OCI-LY1 (cell line): ENCODE results near the gene C12orf60.
A peak's percentile ranks its signal among the peaks of the same experiment; 100 is the strongest.

Experiments used
- H2AFZ ChIP-seq: fragments of 200-600 bp; sonication (generic), shearing (Covaris generic); 2 replicates; pipeline ENCODE4 v1.6.0; 2014; ENCODE audit warnings: antibody characterized with exemption, mild to moderate bottlenecking, low read length
- H3F3A ChIP-seq: fragments of 200-600 bp; sonication (generic), shearing (Covaris generic); 2 replicates; pipeline ENCODE4 v1.6.0; 2014; ENCODE audit warnings: mild to moderate bottlenecking, antibody characterized with exemption, low read length, moderate library complexity; ENCODE audit not compliant: insufficient read depth
- H3K27ac ChIP-seq: fragments of 200-600 bp; sonication (generic); 2 replicates; pipeline ENCODE4 v1.5.1; 2014; ENCODE audit warnings: low read length, mixed run types, mild to moderate bottlenecking, low read depth; ENCODE audit not compliant: poor library complexity, severe bottlenecking
- H3K27me3 ChIP-seq: fragments of 200-600 bp; sonication (generic); 2 replicates; pipeline ENCODE4 v1.6.0; 2014; ENCODE audit warnings: antibody characterized with exemption, mild to moderate bottlenecking, low read length, moderate library complexity; ENCODE audit not compliant: insufficient read depth
- H3K36me3 ChIP-seq: fragments of 200-600 bp; sonication (generic); 2 replicates; pipeline ENCODE4 v1.6.1; 2014; ENCODE audit warnings: mild to moderate bottlenecking, antibody characterized with exemption, low read length, moderate library complexity, mixed read lengths; ENCODE audit not compliant: insufficient read depth
- H3K4me1 ChIP-seq: fragments of 200-600 bp; sonication (generic); 2 replicates; pipeline ENCODE4 v1.5.1; 2014; ENCODE audit warnings: mild to moderate bottlenecking, low read length, moderate library complexity; ENCODE audit not compliant: insufficient read depth, severe bottlenecking
- H3K4me2 ChIP-seq: fragments of 200-600 bp; sonication (generic), shearing (Covaris generic); 2 replicates; pipeline ENCODE4 v1.6.1; 2014; ENCODE audit warnings: low read length
- H3K4me3 ChIP-seq: fragments of 200-600 bp; sonication (generic); 2 replicates; pipeline ENCODE4 v1.5.1; 2014; ENCODE audit warnings: low read length, low read depth, mild to moderate bottlenecking, mixed read lengths; ENCODE audit not compliant: poor library complexity, severe bottlenecking
- H3K79me2 ChIP-seq: fragments of 200-600 bp; shearing (Covaris generic); 2 replicates; pipeline ENCODE4 v1.6.1; 2016; ENCODE audit warnings: mixed run types, low read length, mixed read lengths; ENCODE audit not compliant: insufficient read depth
- H3K9ac ChIP-seq: fragments of 200-600 bp; sonication (generic), shearing (Covaris generic); 2 replicates; pipeline ENCODE4 v1.6.1; 2014; ENCODE audit warnings: mild to moderate bottlenecking, low read length, mixed read lengths
- H3K9me2 ChIP-seq: fragments of 200-600 bp; sonication (generic), shearing (Covaris generic); 2 replicates; pipeline ENCODE4 v1.6.1; 2014; ENCODE audit warnings: low read depth, mild to moderate bottlenecking, low read length, mixed read lengths
- H3K9me3 ChIP-seq: fragments of 200-600 bp; shearing (Covaris generic); 2 replicates; pipeline ENCODE4 v1.6.1; 2014; ENCODE audit warnings: low read length, mixed read lengths
- H4K20me1 ChIP-seq: fragments of 200-600 bp; sonication (generic), shearing (Covaris generic); 2 replicates; pipeline ENCODE4 v1.6.0; 2016; ENCODE audit warnings: mild to moderate bottlenecking, low read length; ENCODE audit not compliant: insufficient read depth
- EZH2 ChIP-seq: fragments of 200-600 bp; sonication (generic), shearing (Covaris generic); IDR thresholded peaks from 2 replicates; pipeline ENCODE4 v1.8.0; 2017; ENCODE audit warnings: borderline replicate concordance, mixed run types, mild to moderate bottlenecking, antibody characterized with exemption, low read length, moderate library complexity, mixed read lengths
- TF ChIP-seq, protein P1 (sequence below): fragments of 200-600 bp; sonication (generic), shearing (Covaris generic); IDR thresholded peaks from 2 replicates; pipeline ENCODE4 v1.5.1; 2017; ENCODE audit warnings: mild to moderate bottlenecking, antibody characterized with exemption, low read length, moderate library complexity, mixed read lengths

The C12orf60 gene

DNA sequence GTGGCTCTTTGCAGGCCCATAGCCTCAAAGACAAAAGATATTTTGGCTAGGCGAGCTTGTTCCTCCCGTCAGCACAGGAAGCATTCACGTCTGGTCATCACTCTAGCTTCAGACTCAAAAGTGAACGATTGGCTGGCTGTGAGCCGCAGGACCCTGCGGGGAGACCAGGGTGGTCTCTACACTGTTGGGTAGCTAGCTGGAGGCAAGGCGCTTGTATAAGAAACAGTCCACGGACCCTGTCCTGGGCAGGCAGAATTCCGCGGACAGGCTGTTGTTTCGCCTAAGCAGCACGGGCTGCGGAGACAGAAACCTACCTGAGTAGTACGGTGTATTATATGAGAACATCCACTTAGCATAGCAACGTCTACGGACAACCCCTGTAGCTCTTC lies 29.8 kb upstream of the C12orf60 start:
- peak overlapping the region; percentile 85 for H3K27ac ChIP-seq
- no peak overlapping the region for H2AFZ ChIP-seq
- H3K9ac ChIP-seq = peak overlapping the region; percentile 87

DNA sequence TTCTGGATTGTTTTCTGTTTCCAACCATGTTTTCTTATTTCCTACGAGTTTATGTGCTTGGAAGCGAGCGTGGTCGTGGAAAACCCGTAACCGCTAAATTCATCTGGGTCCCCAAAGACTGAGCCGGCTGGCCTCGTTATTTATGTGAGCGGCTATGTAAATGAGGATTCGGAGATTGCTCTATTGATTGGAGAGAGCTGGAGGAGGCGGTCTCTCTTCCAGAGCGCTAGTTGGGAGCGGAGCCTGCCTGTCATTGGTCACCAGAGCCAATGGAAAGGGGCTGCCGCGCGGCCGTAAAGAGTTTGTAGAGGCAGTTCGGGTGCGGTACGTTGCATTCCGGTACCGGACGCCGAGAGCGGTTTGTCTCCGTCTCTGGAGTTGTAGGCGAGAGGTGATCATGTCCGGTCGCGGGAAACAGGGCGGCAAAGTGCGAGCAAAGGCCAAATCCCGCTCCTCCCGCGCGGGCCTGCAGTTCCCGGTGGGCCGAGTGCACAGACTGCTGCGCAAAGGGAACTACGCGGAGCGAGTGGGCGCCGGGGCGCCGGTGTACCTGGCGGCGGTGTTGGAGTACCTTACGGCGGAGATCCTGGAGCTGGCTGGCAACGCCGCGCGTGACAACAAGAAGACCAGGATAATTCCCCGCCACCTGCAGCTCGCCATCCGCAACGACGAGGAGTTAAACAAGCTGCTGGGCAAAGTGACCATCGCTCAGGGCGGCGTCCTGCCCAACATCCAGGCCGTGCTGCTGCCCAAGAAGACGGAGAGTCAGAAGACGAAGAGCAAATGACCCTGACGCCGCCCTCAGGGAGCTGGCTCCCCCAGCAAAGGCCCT lies 29.2 kb upstream of the C12orf60 start:
- peak overlapping the region; percentile 78 for H3K4me3 ChIP-seq
- H4K20me1 ChIP-seq = no peaks in the 10 kb centered on the region
- H3K9me3 ChIP-seq = no peaks in the 10 kb centered on the region
- peaks cover 41% of the 10 kb centered on the region for H3K4me1 ChIP-seq
- no peaks in the 10 kb centered on the region for H3F3A ChIP-seq
- H3K9ac ChIP-seq = peak overlapping the region; percentile 87
- H3K4me2 ChIP-seq = peak overlapping the region; percentile 93
- H3K27me3 ChIP-seq = no peaks in the 10 kb centered on the region
- no peak for TF ChIP-seq EZH2
- TF ChIP-seq, protein P1, sequence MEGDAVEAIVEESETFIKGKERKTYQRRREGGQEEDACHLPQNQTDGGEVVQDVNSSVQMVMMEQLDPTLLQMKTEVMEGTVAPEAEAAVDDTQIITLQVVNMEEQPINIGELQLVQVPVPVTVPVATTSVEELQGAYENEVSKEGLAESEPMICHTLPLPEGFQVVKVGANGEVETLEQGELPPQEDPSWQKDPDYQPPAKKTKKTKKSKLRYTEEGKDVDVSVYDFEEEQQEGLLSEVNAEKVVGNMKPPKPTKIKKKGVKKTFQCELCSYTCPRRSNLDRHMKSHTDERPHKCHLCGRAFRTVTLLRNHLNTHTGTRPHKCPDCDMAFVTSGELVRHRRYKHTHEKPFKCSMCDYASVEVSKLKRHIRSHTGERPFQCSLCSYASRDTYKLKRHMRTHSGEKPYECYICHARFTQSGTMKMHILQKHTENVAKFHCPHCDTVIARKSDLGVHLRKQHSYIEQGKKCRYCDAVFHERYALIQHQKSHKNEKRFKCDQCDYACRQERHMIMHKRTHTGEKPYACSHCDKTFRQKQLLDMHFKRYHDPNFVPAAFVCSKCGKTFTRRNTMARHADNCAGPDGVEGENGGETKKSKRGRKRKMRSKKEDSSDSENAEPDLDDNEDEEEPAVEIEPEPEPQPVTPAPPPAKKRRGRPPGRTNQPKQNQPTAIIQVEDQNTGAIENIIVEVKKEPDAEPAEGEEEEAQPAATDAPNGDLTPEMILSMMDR = 0 out of 2 replicates have a peak, but pooled peaks have one; percentile 10
- no peaks in the 10 kb centered on the region for H3K36me3 ChIP-seq
- peak overlapping the region; percentile 85 for H3K27ac ChIP-seq
- H2AFZ ChIP-seq = no peak overlapping the region
- no peaks in the 10 kb centered on the region for H3K79me2 ChIP-seq
- H3K9me2 ChIP-seq = no peaks in the 10 kb centered on the region

More for the DNA sequence above, 29.8 kb upstream of the C12orf60 start:
- no peaks in the 10 kb centered on the region for H4K20me1 ChIP-seq
- H3K79me2 ChIP-seq = no peaks in the 10 kb centered on the region
- H3K9me2 ChIP-seq = no peaks in the 10 kb centered on the region
- H3K4me3 ChIP-seq = peak overlapping the region; percentile 78
- H3K4me1 ChIP-seq = peaks cover 47% of the 10 kb centered on the region
- no peaks in the 10 kb centered on the region for H3F3A ChIP-seq
- no peak for TF ChIP-seq EZH2
- TF ChIP-seq, protein P1 = no peak
- H3K27me3 ChIP-seq = no peaks in the 10 kb centered on the region
- H3K4me2 ChIP-seq = peak overlapping the region; percentile 93
- H3K36me3 ChIP-seq = peaks cover 3% of the 10 kb centered on the region; the same call in 1 of the 2 replicates
- H3K9me3 ChIP-seq = no peaks in the 10 kb centered on the region

DNA sequence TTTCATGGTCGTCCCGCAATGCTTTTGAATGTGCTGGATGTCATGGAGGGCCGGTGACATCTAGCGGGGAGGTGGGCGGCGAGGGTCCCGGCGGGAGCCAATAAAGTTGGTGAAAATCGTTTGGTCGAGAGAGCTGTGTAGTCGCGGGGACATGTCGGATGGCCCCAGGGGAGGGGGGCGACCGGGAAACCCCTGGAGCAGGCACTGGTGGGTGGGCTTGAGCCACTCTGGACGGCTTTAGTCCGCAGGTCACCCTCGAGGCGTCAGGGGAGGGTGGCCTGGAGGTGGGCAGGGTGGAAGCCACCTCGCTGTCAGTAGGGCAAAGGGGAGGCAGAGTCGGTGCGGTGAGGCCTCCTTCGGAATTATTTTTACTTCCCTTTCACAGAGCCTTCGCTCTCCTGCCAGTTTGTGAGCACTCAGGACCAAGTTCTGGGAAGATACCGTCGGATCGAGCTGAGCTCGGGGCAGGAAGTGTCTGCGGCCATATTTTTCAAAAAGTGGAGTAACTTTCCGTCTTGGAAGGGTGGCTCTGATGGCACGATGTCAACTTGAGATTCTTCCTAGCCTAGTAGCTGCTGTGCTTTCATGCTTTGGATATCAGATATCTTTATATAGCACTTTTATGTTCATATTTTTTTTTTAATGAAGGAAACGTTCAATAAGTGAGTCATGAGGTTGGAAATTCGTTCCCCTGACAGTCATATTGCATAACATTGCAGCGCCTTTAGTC lies 28.4 kb upstream of the C12orf60 start:
- Histone ChIP-seq H3K27me3 (no peaks in the 10 kb centered on the region), H2AFZ (no peak overlapping the region), H3K27ac (peak overlapping the region; percentile 65), H3F3A (no peaks in the 10 kb centered on the region), H3K9me2 (no peaks in the 10 kb centered on the region), H3K79me2 (no peaks in the 10 kb centered on the region), H3K36me3 (no peaks in the 10 kb centered on the region), H3K4me1 (peaks cover 45% of the 10 kb centered on the region), H3K4me2 (peak overlapping the region; percentile 93), H3K9ac (peak overlapping the region; percentile 87), H3K9me3 (no peaks in the 10 kb centered on the region), H3K4me3 (peak overlapping the region; percentile 78), H4K20me1 (no peaks in the 10 kb centered on the region)
- no peak for TF ChIP-seq EZH2
- TF ChIP-seq, protein P1 = no peak
